Right atrium auricular region (tissue), 2 donors: ENCODE data around the gene GPATCH4. TPM values are rescaled to one million over a fixed set of nuclear protein-coding genes. Genes with fewer than 3 reads are reported as not detected.

Experiments
- DNase-seq: peaks from one replicate; pipeline ENCODE4 v3.0.0-alpha.2; 2019; ENCODE audit warnings: low spot score
- H3K27ac ChIP-seq, 2 donors: fragments of 200-600 bp; sonication (generic); 1 replicate in 1 of 2; 2 replicates in 1 of 2; pipeline ENCODE4 v1.5.1; 2016 to 2019
- H3K27me3 ChIP-seq, 2 donors: fragments of 200-600 bp; sonication (generic); one replicate each; pipeline versions ENCODE4 v1.5.1 to v1.6.0; 2017 to 2019
- H3K36me3 ChIP-seq: fragments of 200-600 bp; sonication (generic); one replicate; pipeline ENCODE4 v1.5.1; 2016
- H3K4me1 ChIP-seq, 2 donors: fragments of 200-600 bp; sonication (generic); one replicate each; pipeline versions ENCODE4 v1.5.1 to v1.6.0; 2017 to 2019
- H3K4me3 ChIP-seq, 2 donors: fragments of 200-600 bp; sonication (generic); 1 replicate in 1 of 2; 2 replicates in 1 of 2; pipeline ENCODE4 v1.5.1; 2017 to 2019; ENCODE audit warnings: mild to moderate bottlenecking in 1 of 2, moderate library complexity in 1 of 2
- H3K9me3 ChIP-seq, 2 donors: fragments of 200-600 bp; sonication (generic); one replicate each; pipeline ENCODE4 v1.5.1; 2019
- total RNA-seq, 2 donors: library from RNA; depleted of rRNA; stranded (reverse); fragments of >200 nt; gene quantifications; one replicate each; pipeline ENCODE4 v1.1.0, GENCODE V29; 2016
- TF ChIP-seq, protein P1 (sequence below), 2 donors: fragments of 200-600 bp; sonication (generic); IDR thresholded peaks; one replicate each; pipeline ENCODE4 v1.5.1; 2019; ENCODE audit warnings: antibody characterized with exemption in 2 of 2

The GPATCH4 gene
- total RNA-seq, result 10 to 100 TPM; 12.7 to 14.3 TPM

GRCh38 chr1:156601122-156601830, at the start of gene GPATCH4:
GPATCH4 (minus strand) TSS chr1:156601479.
- H3K27ac ChIP-seq, result peak within 1 kb of the TSS; percentile 75 to 76
- TF ChIP-seq, protein P1, sequence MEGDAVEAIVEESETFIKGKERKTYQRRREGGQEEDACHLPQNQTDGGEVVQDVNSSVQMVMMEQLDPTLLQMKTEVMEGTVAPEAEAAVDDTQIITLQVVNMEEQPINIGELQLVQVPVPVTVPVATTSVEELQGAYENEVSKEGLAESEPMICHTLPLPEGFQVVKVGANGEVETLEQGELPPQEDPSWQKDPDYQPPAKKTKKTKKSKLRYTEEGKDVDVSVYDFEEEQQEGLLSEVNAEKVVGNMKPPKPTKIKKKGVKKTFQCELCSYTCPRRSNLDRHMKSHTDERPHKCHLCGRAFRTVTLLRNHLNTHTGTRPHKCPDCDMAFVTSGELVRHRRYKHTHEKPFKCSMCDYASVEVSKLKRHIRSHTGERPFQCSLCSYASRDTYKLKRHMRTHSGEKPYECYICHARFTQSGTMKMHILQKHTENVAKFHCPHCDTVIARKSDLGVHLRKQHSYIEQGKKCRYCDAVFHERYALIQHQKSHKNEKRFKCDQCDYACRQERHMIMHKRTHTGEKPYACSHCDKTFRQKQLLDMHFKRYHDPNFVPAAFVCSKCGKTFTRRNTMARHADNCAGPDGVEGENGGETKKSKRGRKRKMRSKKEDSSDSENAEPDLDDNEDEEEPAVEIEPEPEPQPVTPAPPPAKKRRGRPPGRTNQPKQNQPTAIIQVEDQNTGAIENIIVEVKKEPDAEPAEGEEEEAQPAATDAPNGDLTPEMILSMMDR (IDR thresholded peaks at IDR 0.05), result peak in 1 of 2 donors; percentile 11
- DNase-seq, result peak; percentile 91
- H3K4me3 ChIP-seq, result peak within 1 kb of the TSS; percentile 59 to 64
- peaks cover 0 to 17% of the 10 kb centered on the region in 2 donors for H3K4me1 ChIP-seq
- no peaks in the 10 kb centered on the region for H3K9me3 ChIP-seq
- H3K27me3 ChIP-seq, result no peaks in the 10 kb centered on the region
- H3K36me3 ChIP-seq, result no peaks in the 10 kb centered on the region

DNA sequence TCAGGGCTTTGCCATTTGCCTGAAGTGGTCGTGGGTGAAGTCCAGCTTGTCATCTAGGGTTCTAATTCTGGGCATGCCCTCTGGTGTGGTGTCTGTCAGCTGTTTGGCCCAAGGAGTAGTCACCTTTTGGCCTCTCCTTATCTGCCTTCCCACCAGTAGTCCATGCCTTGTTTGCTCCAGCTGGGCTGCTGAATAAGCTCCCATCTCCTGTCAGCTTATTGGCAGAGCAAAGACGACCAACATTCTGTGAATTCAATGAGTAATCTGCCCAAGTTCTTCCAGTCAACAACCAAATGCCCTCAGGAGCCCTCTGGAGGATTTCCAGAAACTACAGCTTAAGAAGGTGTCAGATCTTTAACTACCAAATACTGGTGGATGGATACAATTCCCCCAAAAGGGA, 47.7 kb upstream of the GPATCH4 start:
- Histone ChIP-seq H3K4me1 (no peaks in the 10 kb centered on the region), H3K36me3 (no peaks in the 10 kb centered on the region), H3K27me3 (no peaks in the 10 kb centered on the region), H3K9me3 (no peaks in the 10 kb centered on the region), H3K27ac (no peak overlapping the region), H3K4me3 (no peak overlapping the region)
- no peak for DNase-seq
- TF ChIP-seq, protein P1 (IDR thresholded peaks at IDR 0.05), result no peak

- H3K4me1 ChIP-seq, result no peaks in the 10 kb centered on the region
- H3K27me3 ChIP-seq, result no peaks in the 10 kb centered on the region
- DNase-seq, result no peak
- H3K4me3 ChIP-seq, result no peak overlapping the region
- TF ChIP-seq, protein P1 (IDR thresholded peaks at IDR 0.05), result no peak
- no peaks in the 10 kb centered on the region for H3K9me3 ChIP-seq
- H3K27ac ChIP-seq, result no peak overlapping the region
- no peaks in the 10 kb centered on the region for H3K36me3 ChIP-seq
Measured at GRCh38 chr1:156648496-156648895, 47.2 kb upstream of the GPATCH4 start.

- H3K9me3 ChIP-seq, result no peaks in the 10 kb centered on the region
- TF ChIP-seq, protein P1 (IDR thresholded peaks at IDR 0.05), result no peak
- no peak overlapping the region for H3K27ac ChIP-seq
- no peaks in the 10 kb centered on the region for H3K36me3 ChIP-seq
- H3K27me3 ChIP-seq, result no peaks in the 10 kb centered on the region
- H3K4me1 ChIP-seq, result peaks cover 0 to 3% of the 10 kb centered on the region in 2 donors
- no peak overlapping the region for H3K4me3 ChIP-seq
- DNase-seq, result no peak
Measured at GRCh38 chr1:156647351-156647750, 46.1 kb upstream of the GPATCH4 start.

GRCh38 chr1:156646738-156647211, 45.5 kb upstream of the GPATCH4 start:
- no peaks in the 10 kb centered on the region for H3K36me3 ChIP-seq
- no peak overlapping the region for H3K4me3 ChIP-seq
- peaks cover 0 to 3% of the 10 kb centered on the region in 2 donors for H3K27me3 ChIP-seq
- no peak overlapping the region for H3K27ac ChIP-seq
- no peak for DNase-seq
- H3K4me1 ChIP-seq, result peaks cover 0 to 8% of the 10 kb centered on the region in 2 donors
- H3K9me3 ChIP-seq, result no peaks in the 10 kb centered on the region
- TF ChIP-seq, protein P1 (IDR thresholded peaks at IDR 0.05), result no peak
